Right lobe of liver (tissue), 6 donors: Measurements from ENCODE around the gene ALDH1B1. TPM values are rescaled to one million over a fixed set of nuclear protein-coding genes. Genes with fewer than 3 reads are reported as not detected.

ENCODE experiments used
- ATAC-seq, 4 donors: fragments of 200-7000 bp; cut with Tn5 transposase; one replicate each; pipeline ENCODE4 v1.9.1; 2020; ENCODE audit warnings: mild to moderate bottlenecking in 4 of 4, moderate library complexity in 4 of 4
- DNase-seq, 3 donors: peaks; one replicate each; pipeline ENCODE4 v3.0.0-alpha.2; 2020
- H3K27ac ChIP-seq, 3 donors: fragments of 200-600 bp; one replicate each; pipeline ENCODE4 v1.8.0; 2022
- H3K27me3 ChIP-seq, 2 donors: fragments of 200-600 bp; one replicate each; pipeline ENCODE4 v1.8.0; 2022
- H3K36me3 ChIP-seq, 4 donors: fragments of 200-600 bp; sonication (generic) in 1 of 4; one replicate each; pipeline versions ENCODE4 v1.5.1 to v1.8.0; 2017 to 2022; ENCODE audit warnings: control low read depth in 1 of 4
- H3K4me1 ChIP-seq, 4 donors: fragments of 200-600 bp; sonication (generic) in 1 of 4; one replicate each; pipeline versions ENCODE4 v1.5.1 to v1.8.0; 2017 to 2022; ENCODE audit warnings: control low read depth in 1 of 4
- H3K4me3 ChIP-seq, 3 donors: fragments of 200-600 bp; one replicate each; pipeline ENCODE4 v1.8.0; 2022
- H3K9me3 ChIP-seq, 4 donors: fragments of 200-600 bp; sonication (generic) in 1 of 4; one replicate each; pipeline versions ENCODE4 v1.5.1 to v1.8.0; 2017 to 2022; ENCODE audit warnings: control low read depth in 1 of 4
- CTCF ChIP-seq, 4 donors: fragments of 200-600 bp in 3 of 4; fragments of 450-650 bp in 1 of 4; IDR thresholded peaks; one replicate each; pipeline versions ENCODE4 v1.5.1 to v1.8.0; 2016 to 2022; ENCODE audit warnings: antibody characterized with exemption in 4 of 4, mild to moderate bottlenecking in 2 of 4
- POLR2A ChIP-seq: fragments of 450-650 bp; IDR thresholded peaks from one replicate; pipeline ENCODE4 v1.6.1; 2017; ENCODE audit warnings: antibody characterized with exemption, mild to moderate bottlenecking
- WGBS: methylation state at CpG from one replicate; pipeline ENCODE4 v1.1.6; 2018; ENCODE audit warnings: low coverage, low lambda C conversion rate; ENCODE audit not compliant: insufficient coverage; ENCODE audit errors: missing lambda C conversion rate; 5-methylcytosine and 5-hydroxymethylcytosine counted together
- intact Hi-C, 2 donors: fragments of 100-400 bp; cut with DNase I; formaldehyde crosslinking; loops; one replicate each; pipeline versions ENCODE4 v1.11.2 to v1.14.1; 2022
- total RNA-seq, 6 experiments: library from RNA; depleted of rRNA in 2 of 6; stranded (reverse); fragments of >200 nt in 2 of 6; fragmentation: NEBNext Ultra II Directional in 3 of 6; extraction: Animal tissue kit (Norgen Biotek cat#: 25700) in 3 of 6; gene quantifications; one replicate each; pipeline versions ENCODE4 v1.1.0 to v1.2.4, GENCODE V29; 2016 to 2023
- donor health status: DM: no; HTN: yes; CAD: no.
- donor health status: DM: no; HTN: no; CAD: no.
- donor health status: DM: no; HTN: no; CAD: no.
- donor health status: DM: no; HTN: yes; CAD: no.
- donor health status: DM: no; HTN: yes; CAD: no.

Gene ALDH1B1
- total RNA-seq, 6 experiments from 2014 or later = 61.6 to 179 (median 81.8) TPM

GRCh38 chr9:38422555-38423260 lies 30.2 kb downstream of the ALDH1B1 start:
- Histone ChIP-seq H3K4me3 (no peak overlapping the region), H3K27me3 (no peaks in the 10 kb centered on the region), H3K27ac (no peak overlapping the region), H3K36me3 (no peaks in the 10 kb centered on the region), H3K4me1 (peaks cover 0 to 6% (median 0%) of the 10 kb centered on the region in 4 donors), H3K9me3 (no peaks in the 10 kb centered on the region)
- intact Hi-C loops = no loop called here
- DNase-seq (peak in 1 of 3 donors; percentile 9), ATAC-seq (no peak)
- WGBS = 64% methylated on average over 3 of the region's 7 CpGs
- TF ChIP-seq POLR2A (no peak), CTCF (IDR thresholded peaks at IDR 0.05) (no peak)

DNA sequence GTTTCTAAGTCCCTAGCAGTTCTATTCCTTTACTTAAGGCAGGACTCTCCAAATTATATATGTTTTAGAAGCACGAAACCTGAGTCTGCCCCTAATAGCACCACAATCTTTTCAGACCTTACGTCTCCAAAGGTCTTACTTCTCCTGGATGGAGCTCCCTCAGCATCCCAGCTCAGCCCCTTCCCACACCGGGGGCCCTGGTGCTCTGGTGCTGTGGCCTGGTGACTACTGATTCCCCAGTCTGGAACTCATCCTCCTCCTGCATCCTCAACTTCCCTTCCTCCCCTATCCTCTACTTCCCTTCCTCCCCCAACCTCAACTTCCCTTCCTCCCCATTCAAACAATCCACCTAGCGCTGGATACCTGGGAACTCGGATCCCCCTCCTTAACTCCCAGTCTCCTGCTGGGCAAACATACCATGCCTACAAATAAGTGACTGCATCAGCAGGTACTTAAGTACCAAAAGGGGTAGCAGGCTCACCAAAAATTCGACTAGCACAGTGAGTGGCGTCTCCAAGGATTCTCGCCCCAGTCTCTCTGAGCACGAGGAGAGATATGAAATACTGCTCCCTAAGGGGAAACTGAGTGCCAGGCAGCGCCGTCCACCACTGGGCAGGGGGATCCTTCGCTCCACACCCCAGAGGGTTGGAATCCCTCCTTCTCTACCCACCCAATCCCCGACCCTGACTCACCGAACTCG lies 30.9 kb downstream of the ALDH1B1 start:
- Histone ChIP-seq H3K27ac (no peak overlapping the region), H3K4me1 (peaks cover 0 to 6% (median 0%) of the 10 kb centered on the region in 4 donors), H3K4me3 (peak overlapping the region in 1 of 3 donors; percentile 44), H3K36me3 (no peaks in the 10 kb centered on the region), H3K9me3 (no peaks in the 10 kb centered on the region), H3K27me3 (no peaks in the 10 kb centered on the region)
- ATAC-seq = no peak
- DNase-seq = peak in 1 of 3 donors; percentile 9
- intact Hi-C loops = no loop called here
- WGBS = 49% methylated on average over 12 of the region's 15 CpGs
- TF ChIP-seq POLR2A (no peak), CTCF (IDR thresholded peaks at IDR 0.05) (no peak)

GRCh38 chr9:38423973-38424843 lies 31.7 kb downstream of the ALDH1B1 start, which contains the start of gene IGFBPL1:
TSS of gene IGFBPL1 (minus strand) at chr9:38424454. CDS start at chr9:38424424, 30 bp downstream.
- Histone ChIP-seq H3K27me3 (no peaks in the 10 kb centered on the region), H3K4me3 (peak within 1 kb of the TSS; percentile 5 to 44 (median 16)), H3K27ac (no peak within 1 kb of the TSS), H3K36me3 (no peaks in the 10 kb centered on the region), H3K4me1 (peaks cover 0 to 6% (median 0%) of the 10 kb centered on the region in 4 donors), H3K9me3 (no peaks in the 10 kb centered on the region)
- TF ChIP-seq CTCF (IDR thresholded peaks at IDR 0.05) (no peak), POLR2A (peak; percentile 13)
- ATAC-seq (peak; percentile 77 to 88 (median 82)), DNase-seq (peak in 2 of 3 donors; percentile 42 to 52)
- intact Hi-C loops = no loop called here
- 3% methylated on average over 15 of the region's 115 CpGs for WGBS

DNA sequence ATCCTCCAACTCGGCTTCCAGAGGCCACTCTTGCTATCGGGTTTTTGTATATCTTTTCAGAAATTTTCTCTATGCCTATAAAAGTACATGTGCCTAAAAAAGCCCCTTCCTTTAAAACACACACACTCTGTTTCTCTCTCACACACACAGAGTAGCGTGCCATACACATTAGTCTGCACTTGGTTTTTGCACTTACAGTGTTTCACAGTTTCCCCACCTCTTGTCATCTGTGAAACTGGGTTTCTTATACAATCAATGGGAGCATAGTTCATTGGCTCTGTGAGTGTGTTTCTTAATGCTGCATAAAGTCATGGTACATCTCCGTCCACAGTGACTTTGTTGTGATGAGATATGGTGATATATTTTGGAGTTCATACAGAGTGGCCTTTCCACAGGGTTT lies 32.4 kb downstream of the ALDH1B1 start:
- DNase-seq = no peak
- no peak overlapping the region for H3K27ac ChIP-seq
- intact Hi-C loops = no loop called here
- no peaks in the 10 kb centered on the region for H3K36me3 ChIP-seq
- H3K4me1 ChIP-seq = peaks cover 0 to 6% (median 0%) of the 10 kb centered on the region in 4 donors
- no peak for ATAC-seq
- H3K27me3 ChIP-seq = no peaks in the 10 kb centered on the region
- no peak for TF ChIP-seq CTCF (IDR thresholded peaks at IDR 0.05)
- TF ChIP-seq POLR2A = no peak
- no peak overlapping the region for H3K4me3 ChIP-seq
- H3K9me3 ChIP-seq = no peaks in the 10 kb centered on the region
- WGBS = 68% methylated on average over 4 of the region's 4 CpGs
